22Rv1 (cell line): ENCODE data around the gene ARHGAP31.

Experiments
- CTCF ChIP-seq: fragments of 450-650 bp; IDR thresholded peaks from 2 replicates; pipeline ENCODE4 v1.5.1; 2017; ENCODE audit warnings: mild to moderate bottlenecking
- ZFX ChIP-seq: fragments of 450-650 bp; IDR thresholded peaks from 2 replicates; pipeline ENCODE4 v1.6.1; 2017; ENCODE audit warnings: antibody characterized with exemption, borderline replicate concordance

- TF ChIP-seq CTCF (no peak), ZFX (no peak)
Measured at GRCh38 chr3:119433613-119434325, 139.6 kb downstream of the ARHGAP31 start.
